ENCODE results near the gene FYTTD1.

Gene FYTTD1

DNA sequence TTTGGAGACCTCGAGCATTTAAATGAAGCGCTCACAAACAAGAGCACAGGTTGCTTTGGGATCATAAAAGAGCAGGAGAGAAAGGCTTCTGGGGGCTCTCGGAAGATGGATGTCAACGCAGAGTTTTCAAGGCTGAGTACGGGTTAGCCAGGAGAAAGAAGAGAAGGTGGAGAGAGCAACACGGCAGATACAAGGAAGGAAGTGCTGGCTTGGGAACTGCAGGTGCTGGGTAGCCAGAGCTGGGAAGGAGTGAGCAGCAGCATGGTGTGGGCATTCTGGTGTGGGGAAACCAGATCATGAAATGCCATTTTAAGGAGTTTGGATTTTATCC, 12.4 kb upstream of the FYTTD1 start:
- peak in 1 of 58 donors; percentile 52 for DNase-seq

DNA sequence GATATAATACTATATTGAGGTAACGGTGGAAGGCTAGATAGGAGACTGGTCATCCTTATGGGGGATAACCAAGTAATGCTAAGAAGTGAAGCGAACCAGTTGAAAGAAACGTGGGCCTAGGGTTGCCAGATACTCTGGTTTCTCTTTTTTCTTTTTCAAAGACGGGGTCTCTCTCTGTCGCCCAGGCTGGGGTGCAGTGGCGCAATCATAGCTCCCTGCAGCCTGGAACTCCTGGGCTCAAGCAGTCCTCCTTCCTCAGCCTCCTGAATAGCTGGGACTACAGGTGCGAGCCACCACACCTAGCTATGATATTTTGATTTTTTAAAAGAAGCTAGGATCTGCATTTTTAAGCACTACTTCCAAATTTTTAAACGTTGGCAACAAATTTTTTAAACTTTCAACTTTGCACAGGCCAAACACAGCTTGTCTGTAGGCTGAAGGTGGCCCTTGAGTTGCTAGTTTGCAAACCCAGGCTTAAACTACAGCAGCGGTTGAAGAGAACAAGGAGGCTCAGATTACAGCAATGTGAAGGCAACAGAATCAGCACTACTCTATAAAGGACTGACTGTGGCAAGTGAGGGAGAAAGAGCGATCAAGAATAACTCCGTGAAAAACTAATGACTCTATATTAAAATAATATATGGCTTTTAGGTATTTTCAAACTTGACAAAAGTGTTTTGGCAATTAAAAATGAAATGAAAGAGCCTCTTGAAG, 11.8 kb upstream of the FYTTD1 start:
- DNase-seq: no peak

DNA sequence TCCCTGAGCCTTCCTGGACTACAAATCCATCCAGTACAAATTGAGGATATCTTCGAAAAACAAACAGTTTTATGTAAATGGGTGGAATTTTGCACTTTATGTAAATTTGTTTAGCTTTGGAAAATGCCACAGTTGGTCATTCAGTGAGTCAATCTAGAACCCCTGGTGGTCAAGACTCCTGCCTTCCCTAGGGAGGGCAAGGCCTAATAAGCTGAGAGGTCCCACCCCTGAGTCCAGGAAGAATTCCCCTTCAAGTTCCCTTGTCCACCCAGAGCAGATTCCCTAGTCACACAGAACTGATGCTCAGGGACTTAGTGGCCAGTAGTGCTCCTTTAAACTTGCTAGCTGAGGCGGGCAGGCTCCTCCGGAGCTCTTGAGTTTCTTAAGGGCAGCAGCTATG, 6.9 kb upstream of the FYTTD1 start:
- DNase-seq: no peak

DNA sequence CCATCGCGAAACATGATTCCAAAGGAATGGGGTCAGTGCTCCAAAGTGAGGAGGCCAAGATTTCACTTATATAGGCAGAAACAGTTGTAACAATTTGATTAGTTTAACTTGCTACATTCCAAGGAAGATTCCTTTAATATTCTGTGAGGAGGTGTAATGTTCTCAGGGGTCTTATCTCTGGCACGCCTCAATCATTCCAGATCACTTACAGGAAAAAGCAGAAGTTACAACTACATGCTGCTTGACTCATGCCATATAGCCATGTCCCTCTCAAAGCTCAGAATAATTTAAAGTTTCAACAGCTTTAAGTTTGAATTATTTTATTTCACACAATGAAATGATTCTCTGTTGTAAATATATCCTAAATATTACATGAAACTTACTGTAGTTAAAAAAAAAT, 3.5 kb upstream of the FYTTD1 start:
- DNase-seq: no peak

DNA sequence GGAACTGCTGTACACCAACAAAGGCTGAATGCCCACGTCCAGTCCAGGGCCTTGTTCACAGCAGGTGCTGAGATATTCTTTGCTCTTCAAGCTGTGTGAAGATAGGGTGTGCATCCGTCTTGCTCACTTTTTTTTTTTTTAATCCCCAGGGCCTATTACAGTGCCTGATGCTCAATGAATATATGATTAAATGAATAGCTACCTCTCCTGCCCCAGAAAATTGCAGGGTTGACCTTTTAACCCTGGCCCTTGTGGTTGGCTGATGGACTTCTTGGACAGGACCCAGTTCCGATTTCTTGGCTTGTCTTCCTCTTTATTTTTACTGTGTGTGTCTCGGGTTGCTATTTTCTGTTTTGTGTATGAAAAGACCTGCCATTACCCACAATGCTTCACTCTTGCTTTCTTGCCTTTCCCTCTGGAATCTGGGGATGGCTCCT, 2.9 kb upstream of the FYTTD1 start:
- peak in 1 of 58 donors; percentile 6 for DNase-seq

DNA sequence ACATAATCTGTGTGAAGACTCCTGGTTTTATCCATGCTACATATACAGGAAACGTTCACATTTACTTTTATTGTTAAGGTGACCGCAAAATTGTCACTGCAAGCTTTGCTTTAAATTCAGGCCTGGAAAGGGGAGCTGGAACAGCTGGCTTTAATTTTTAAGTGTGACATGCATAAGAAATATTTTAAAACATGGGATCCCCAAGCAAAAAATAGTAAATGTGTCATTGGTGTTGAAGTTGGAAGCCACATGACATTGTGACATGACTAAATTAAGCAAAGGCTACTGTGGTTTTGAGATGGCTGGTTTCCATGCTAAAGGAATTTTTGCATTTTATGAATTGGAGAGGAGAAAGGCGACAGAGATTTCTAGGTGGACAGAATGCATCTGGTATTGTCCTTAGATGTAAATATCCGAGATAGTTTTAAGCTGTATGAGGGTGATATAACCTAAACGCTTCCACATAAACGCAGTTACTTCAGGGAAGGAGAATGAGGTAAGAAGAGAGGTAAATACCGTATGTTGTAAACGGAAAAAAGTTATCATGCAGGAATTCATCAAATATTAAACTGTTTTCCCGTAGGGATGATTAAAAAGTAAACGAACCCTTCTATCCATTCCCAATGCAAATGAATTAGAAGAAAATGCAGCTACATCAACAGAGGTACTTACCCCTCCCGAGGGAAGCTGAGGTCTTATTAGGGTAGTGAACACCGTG, 927 bp upstream of the FYTTD1 start:
- no peak for DNase-seq

DNA sequence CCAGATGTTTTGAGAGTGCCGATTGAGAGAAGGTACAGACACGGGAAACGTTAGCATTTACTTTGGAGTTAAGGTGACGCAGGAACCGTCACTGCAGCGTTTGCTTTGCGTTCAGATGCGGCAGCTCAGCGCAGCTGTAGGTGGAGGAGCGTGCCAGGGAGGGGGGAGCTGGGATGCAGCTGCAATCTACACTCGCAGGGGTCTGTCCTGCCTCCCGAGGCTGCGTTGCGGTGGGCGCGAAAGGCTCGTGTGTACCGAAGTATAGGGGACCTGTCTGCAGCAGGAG, 425 bp upstream of the FYTTD1 start:
- peak in 22 of 58 donors; percentile 56 to 90 (median 79) for DNase-seq

DNA sequence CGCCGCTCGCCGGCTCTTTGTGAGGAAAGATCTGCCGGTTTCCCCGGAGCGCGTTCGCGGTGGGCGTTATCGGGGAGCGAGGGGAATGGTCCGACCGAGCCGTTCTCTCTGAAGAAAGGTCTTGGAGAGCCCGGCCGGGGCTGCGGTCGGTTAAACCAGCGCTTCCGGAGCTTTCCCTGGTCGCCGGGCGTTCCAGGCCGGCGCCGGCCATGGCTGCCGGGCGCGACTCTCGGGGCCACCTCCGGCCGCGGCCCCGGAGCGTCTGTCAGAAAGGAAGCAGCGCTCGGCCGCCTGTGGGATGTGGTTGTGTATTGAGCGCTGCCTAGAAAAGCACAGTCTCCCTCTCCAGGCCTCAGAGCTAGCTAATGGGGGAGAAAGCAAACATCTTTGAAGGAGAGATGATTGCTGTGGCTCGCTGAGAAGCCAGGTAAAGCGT, 731 bp downstream of the FYTTD1 start:
- peak in 44 of 58 donors; percentile 14 to 72 (median 40) for DNase-seq

DNA sequence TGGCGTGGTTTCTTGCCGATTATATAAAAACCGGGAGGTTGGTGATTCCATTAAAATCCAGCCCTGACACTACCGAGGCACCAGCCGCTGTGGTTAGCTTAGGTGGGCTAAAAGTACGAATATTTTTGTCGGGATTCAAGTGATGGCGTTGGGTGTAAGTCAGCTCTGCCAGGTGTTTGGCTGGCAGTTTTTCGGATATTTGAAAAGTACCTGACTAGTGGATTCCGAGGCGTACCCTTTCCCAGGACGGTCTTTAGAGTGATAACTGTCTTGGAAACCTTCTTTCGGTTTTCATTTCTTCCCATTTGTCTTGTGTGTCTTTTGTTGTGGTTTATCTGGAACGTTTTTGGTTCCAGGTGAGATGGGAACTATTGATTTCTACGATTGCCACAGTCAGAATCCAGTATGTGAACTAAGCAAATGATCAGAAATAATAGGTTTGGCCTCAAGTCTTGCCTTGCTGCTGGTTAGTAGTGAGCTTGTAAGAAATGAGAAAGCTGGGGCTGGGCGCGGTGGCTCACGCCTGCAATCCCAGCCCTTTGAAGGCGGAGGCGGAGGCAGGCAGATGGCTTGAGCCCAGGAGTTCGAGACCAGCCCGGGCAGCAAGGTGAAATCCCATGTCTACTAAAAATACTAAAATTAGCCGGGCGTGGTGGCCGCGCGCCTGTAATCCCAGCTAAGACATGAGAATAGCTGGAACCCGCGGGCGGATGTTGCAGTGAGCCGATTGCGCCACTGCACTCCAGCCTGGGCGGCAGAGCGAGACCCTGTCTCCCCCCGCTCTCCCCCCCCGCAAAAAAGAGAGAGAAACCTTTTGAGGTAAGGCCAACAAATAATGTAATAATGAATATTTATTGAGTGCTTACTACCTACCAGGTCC, 1.4 kb downstream of the FYTTD1 start:
- peak in 29 of 58 donors; percentile 3 to 72 (median 21) for DNase-seq

DNA sequence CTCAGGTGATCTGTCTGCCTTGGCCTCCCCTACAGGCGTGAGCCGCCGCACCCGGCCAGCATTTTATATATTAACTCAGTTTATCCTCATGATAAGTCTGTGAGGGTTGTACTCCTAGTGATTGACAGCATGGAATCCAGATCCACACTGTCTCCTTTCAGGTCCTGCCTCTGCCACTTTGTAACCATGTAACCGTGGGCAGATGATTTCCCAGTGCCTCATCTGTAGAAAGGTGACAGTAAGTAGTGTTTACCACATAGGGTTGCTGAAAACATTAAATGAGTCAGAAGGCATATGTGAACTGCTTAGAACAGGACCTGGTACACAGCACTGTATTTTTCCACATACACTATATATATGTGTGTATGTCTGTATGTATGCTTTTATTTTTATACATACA, 2.4 kb downstream of the FYTTD1 start:
- no peak for DNase-seq

DNA sequence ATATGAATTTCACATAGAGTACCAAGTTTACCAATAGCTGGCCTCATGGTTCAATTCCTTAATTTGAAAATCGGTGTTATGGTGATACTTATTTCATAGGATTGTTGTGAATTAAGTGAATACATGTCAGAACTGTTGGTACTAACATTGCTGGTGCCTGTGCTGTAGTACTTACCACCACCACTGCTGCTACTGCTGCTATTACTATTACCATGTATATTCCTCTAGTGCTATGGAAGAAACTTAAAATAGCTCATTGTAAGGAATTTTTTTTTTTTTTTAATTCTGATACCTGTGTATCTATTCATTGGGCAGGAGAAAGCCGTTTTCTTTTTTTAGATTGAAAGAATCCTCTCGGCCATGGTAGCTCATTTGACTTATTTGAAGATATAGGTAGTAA, 3.6 kb downstream of the FYTTD1 start:
- DNase-seq: no peak

DNA sequence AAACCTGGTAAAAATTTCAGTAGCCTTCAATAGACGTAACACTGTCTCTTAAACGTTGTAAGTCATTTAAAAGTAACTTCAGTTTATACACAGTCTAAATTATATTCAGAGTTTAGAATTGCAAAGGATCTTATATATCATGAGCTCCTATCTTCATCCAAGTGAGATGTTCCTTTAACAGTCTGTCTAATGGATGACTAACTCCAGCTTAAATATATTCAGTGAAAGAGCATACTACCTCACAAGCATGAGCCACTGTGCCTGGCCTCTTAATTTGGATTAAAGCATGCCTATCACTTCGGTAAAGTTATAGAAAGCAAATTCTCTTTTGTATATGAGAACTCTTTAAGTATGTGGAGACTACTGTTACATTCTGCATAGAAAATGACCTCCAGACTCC, 7.0 kb downstream of the FYTTD1 start:
- DNase-seq: no peak

DNA sequence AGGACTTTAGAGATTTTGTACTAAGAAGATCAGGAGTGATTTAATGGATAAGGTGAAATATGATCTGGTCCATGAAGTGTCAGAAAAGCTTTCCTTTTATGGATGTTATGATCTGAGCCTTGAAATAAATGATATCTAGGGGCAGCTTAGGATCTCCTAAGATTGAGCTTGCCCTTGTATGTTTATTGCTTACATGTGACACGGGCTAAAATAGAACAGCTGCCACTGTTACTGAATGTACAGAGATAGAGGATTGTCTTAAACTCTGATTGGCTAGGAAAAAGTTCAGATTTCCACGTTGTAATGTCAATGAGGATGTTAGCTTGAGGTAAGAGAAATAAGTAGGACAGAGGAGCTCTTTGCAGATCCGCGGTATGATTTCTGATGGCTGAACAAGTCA, 8.8 kb downstream of the FYTTD1 start:
- DNase-seq: no peak

DNA sequence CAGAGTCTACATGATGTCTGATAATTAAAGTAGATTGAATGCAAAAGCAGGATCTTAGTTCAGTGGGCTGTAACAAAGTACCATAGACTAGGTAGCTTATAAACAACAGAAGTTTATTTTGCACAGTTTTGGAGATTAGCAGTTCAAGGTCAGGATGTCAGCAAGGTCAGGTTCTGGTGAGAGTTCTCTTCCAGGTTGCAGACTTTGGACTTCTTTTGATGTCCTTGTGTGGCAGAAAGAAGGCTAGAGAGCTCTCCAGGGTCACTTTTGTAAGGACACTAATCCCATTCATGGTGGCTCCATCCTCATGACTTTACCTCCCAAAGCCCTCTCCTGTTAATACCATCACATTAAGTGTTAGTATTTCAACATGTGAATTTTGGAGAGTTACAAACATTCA, 12.1 kb downstream of the FYTTD1 start:
- DNase-seq: no peak

DNA sequence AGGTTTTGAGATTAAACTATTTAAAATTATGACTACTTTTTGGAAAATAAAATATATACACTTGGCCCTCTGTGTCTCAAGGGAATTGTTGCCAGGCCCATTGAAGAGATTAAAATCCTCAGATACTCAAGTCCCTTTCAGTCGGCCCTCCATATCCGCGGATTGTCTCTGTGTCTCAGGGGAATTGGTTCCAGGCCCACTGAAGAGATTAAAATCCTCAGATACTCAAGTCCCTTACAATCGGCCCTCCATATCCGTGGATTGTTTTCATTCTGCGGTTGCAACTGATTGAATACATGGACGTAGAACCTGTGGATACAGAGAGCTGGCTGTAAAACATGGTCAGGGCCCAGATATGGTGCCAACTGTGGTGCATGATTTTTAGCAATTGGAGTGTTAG, 25.6 kb downstream of the FYTTD1 start:
- no peak for DNase-seq

DNA sequence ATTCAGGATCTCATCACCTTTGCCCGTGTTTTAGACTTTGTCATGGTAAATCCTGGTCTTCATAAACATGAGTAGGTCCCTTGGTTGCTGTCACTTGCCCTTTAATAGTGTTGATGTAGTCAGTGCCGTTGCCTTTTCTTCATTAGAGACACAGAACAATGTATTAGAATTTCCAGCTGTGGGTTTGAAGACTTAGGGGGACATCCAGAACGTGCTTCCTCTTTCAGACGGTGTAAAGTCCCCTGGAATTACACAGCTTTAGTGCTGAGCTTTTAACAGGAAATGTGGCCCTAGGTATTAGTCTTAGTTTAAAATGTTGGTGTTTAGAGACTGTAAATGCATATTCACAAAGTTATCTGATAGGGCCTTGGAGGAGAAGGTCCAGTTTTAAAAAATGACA, 32.5 kb downstream of the FYTTD1 start:
- DNase-seq: no peak

DNA sequence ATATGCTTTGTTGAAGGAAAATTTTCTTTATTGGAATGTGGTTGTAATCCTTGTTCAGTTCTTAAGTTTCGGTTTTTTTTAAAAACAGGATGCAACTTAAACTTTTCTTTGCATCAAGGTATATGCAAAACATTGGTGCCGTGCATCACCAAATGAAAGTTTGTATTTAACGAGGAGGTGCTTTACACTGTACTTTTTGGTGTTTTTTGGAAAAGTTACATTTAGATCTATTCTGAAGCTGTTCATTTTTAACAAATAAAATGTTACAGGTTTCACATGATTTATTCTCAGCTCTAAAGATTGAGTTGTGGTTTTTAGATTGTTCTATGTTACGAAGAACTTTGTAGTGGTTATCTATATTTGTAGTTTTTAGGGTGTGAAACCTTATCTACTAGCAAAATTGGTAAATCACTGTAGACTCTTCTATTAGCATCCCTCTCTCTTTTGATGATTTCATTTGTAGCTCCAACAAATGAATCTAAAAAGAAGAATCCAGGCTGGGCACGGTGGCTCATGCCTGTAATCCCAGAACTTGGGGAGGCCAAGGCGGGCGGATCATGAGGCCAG, 34.4 kb downstream of the FYTTD1 start:
- DNase-seq: no peak

DNA sequence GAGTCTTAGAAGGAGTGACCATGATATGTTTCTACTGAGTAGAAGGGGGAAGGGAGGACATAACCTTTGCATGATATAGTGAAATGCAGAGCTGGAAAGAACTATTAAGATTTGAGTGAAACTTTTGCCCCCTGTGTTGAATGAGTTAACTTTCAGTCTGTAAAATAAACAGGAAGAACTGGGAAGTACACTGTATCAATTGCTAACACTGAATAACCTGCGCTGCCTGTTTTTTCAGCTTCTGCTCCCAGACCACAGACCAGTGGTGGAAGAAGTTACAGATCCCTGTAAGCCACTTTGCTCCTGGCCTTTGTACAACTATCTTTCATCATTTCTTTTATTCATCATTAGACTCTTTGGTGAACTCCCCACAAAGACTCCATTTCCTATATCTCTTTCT, 37.7 kb downstream of the FYTTD1 start:
- no peak for DNase-seq

DNA sequence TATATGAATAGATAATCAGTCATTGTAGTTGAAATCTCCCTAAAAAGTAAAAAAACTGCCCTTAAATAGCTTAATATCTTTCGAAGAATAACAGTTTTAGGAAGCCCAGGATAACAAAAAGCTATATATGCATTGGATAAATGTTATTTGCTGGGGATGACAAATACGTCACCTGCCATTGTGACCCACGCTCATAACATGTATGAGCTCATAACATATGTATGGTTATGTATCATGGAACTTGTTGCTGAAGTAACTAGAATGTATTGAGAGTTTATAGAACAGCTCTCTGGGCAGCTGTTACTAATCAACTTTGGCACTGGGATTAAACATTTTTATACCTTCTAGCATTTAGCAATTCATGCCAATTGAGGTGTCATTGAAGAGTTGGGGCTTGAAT, 39.6 kb downstream of the FYTTD1 start:
- DNase-seq: no peak

DNA sequence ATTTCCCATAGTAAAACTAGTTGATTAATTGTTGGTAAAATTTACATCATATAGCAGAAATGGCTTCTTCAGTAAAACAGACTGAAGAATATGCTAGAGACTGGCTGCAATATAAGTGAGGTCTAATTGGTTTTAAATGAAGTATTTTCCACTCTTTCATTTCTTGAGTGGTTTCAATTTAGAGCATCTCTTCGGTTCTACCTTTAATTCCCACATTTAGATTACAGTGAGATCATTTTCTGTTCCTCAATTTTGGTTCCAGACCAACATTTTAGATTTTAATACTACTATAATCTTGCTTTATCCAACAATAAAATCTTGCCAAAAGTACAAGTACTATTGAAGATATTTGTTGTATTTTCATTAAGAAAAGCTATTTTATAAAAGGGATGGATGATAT, 40.4 kb downstream of the FYTTD1 start:
- DNase-seq: no peak

DNA sequence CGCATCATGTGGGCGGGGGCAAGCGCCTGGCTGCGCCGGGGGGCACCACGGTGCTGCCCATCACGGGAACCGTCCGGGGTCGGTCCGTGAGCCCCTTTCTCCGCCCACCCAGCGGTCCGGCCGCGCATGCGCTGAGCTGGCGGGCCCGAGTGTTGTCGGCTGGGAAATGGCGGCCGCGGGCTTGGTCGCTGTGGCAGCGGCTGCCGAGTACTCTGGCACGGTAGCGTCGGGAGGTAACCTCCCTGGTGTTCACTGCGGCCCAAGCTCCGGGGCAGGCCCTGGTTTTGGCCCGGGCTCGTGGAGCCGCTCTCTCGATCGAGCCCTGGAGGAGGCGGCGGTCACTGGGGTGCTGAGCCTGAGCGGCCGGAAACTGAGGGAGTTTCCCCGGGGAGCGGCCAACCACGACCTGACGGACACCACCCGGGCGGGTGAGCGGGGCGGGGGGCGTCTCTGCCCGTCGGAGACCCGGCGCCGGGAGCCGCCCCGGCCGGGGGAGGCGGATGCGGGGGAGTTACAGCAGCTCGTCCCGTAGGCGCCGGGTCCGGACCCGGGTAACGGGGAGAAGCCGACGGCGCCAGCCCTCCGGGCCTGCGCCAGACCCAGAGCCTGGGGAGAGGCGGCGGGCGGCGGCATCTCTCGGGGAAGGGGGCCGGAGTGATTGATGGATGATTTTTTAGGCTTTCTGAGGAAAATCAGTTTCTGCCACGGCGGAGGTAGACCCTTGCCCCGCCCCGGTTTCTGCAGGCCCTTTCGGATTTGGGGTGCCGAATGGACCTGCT, 41.6 kb downstream of the FYTTD1 start, which contains the start of gene LRCH3:
Gene LRCH3, plus strand, starts transcription at position 142 of the 779 bp plus-strand sequence. Its CDS starts 25 bp downstream, at position 167.
- DNase-seq: peak; percentile 38 to 92 (median 79)

Data from anterior cingulate cortex (tissue), 58 donors.